Kidney (tissue), 14 donors: Measurements from ENCODE around the gene FAR2. TPM values are rescaled to one million over a fixed set of nuclear protein-coding genes. Genes with fewer than 3 reads are reported as not detected.

ENCODE experiments used
- DNase-seq, 5 donors: peaks; one replicate each; pipeline ENCODE4 v3.0.0-alpha.2; 2013 to 2020
- FAIRE-seq: peaks from 2 replicates; lab custom pipeline; 2012; peaks lifted over from hg19 to GRCh38; lab: Jason Lieb, UNC
- H3K27ac ChIP-seq, 2 donors: one replicate each; pipeline ENCODE4 v1.7.0; 2013; ENCODE audit warnings: low read depth in 2 of 2, low read length in 2 of 2, inconsistent platforms in 1 of 2
- H3K27me3 ChIP-seq: one replicate; pipeline ENCODE4 v1.7.1; 2013; ENCODE audit warnings: low read length, inconsistent platforms; ENCODE audit not compliant: control insufficient read depth, insufficient read depth
- H3K36me3 ChIP-seq, 3 donors: one replicate each; pipeline versions ENCODE4 v1.7.0 to v1.7.1; 2013; ENCODE audit warnings: low read length in 3 of 3, control low read depth in 1 of 3, inconsistent platforms in 1 of 3; ENCODE audit not compliant: insufficient read depth in 3 of 3, control insufficient read depth in 2 of 3
- H3K4me1 ChIP-seq, 3 donors: one replicate each; pipeline versions ENCODE4 v1.7.0 to v1.7.1; 2013; ENCODE audit warnings: low read length in 3 of 3, inconsistent platforms in 1 of 3, low read depth in 1 of 3; ENCODE audit not compliant: control insufficient read depth in 2 of 3, insufficient read depth in 2 of 3
- H3K4me3 ChIP-seq, 3 donors: one replicate each; pipeline versions ENCODE4 v1.7.0 to v1.8.1; 2013; ENCODE audit warnings: low read length in 3 of 3, control low read depth in 1 of 3, inconsistent platforms in 1 of 3
- H3K9ac ChIP-seq, 3 donors: one replicate each; pipeline versions ENCODE4 v1.7.0 to v1.7.1; 2013; ENCODE audit warnings: low read length in 3 of 3, control low read depth in 1 of 3, inconsistent platforms in 1 of 3
- H3K9me3 ChIP-seq, 3 donors: one replicate each; pipeline versions ENCODE4 v1.7.0 to v1.7.1; 2013; ENCODE audit warnings: low read length in 3 of 3, control low read depth in 1 of 3, inconsistent platforms in 1 of 3; ENCODE audit not compliant: control insufficient read depth in 2 of 3, insufficient read depth in 1 of 3
- CTCF ChIP-seq: IDR thresholded peaks from 3 replicates; pipeline ENCODE4 v1.5.1; 2012; ENCODE audit warnings: mild to moderate bottlenecking, moderate library complexity, borderline replicate concordance; ENCODE audit not compliant: insufficient read depth; ENCODE audit errors: extremely low read depth
- intact Hi-C: fragments of 100-400 bp; cut with DNase I; formaldehyde crosslinking; loops from one replicate; pipeline ENCODE4 v1.11.1; 2022
- polyA plus RNA-seq: library from polyadenylated mRNA; stranded (reverse); fragments of 350-450 nt; fragmentation: Illumina TruSeq; extraction: RNeasy Lipid Tissue Mini Kit (QIAGEN cat#74804); gene quantifications from one replicate; pipeline ENCODE4 v1.2.3, GENCODE V29; 2014; ENCODE audit warnings: low read depth, low replicate concordance; ENCODE audit not compliant: insufficient read depth
- total RNA-seq: library from RNA; stranded (reverse); fragmentation: NEBNext Ultra II Directional; extraction: Animal tissue kit (Norgen Biotek cat#: 25700); gene quantifications from one replicate; pipeline ENCODE4 v1.2.1, GENCODE V29; 2021
- donor health status: control.
- donor health status: control.
- donor health status: control.
- donor health status: control.
- donor health status: control.
- donor health status: DM: yes; HTN: yes; CAD: no.
- donor health status: Normal renal cell carcinoma (clear cell type).

The FAR2 gene
- total and polyA plus RNA-seq, 2 donors from 2014 or later, result 3.1 to 11.5 TPM

GRCh38 chr12:29225834-29226233 lies 76.8 kb downstream of the FAR2 start:
- Histone ChIP-seq H3K27ac (no peak overlapping the region), H3K9ac (no peak overlapping the region), H3K4me1 (no peaks in the 10 kb centered on the region), H3K9me3 (no peaks in the 10 kb centered on the region), H3K27me3 (no peaks in the 10 kb centered on the region), H3K4me3 (no peak overlapping the region), H3K36me3 (no peaks in the 10 kb centered on the region)
- DNase-seq, result no peak
- no peak for TF ChIP-seq CTCF
- intact Hi-C loops, result no loop called here
- FAIRE-seq, result no peak

- Histone ChIP-seq H3K9ac (no peak overlapping the region), H3K4me3 (no peak overlapping the region), H3K27me3 (no peaks in the 10 kb centered on the region), H3K4me1 (no peaks in the 10 kb centered on the region), H3K36me3 (no peaks in the 10 kb centered on the region), H3K27ac (no peak overlapping the region), H3K9me3 (no peaks in the 10 kb centered on the region)
- FAIRE-seq (no peak), DNase-seq (no peak)
- intact Hi-C loops, result no loop called here
- no peak for TF ChIP-seq CTCF
Measured at GRCh38 chr12:29226616-29227015, 77.5 kb downstream of the FAR2 start.

- no peaks in the 10 kb centered on the region for H3K4me1 ChIP-seq
- TF ChIP-seq CTCF, result no peak
- no peaks in the 10 kb centered on the region for H3K9me3 ChIP-seq
- no peaks in the 10 kb centered on the region for H3K27me3 ChIP-seq
- no peak overlapping the region for H3K27ac ChIP-seq
- H3K4me3 ChIP-seq, result no peak overlapping the region
- H3K9ac ChIP-seq, result no peak overlapping the region
- intact Hi-C loops, result no loop called here
- FAIRE-seq, result no peak
- no peaks in the 10 kb centered on the region for H3K36me3 ChIP-seq
- DNase-seq, result no peak
Measured at GRCh38 chr12:29228474-29229157, 79.5 kb downstream of the FAR2 start.

- DNase-seq (no peak), FAIRE-seq (no peak)
- Histone ChIP-seq H3K9me3 (no peaks in the 10 kb centered on the region), H3K27ac (no peak overlapping the region), H3K36me3 (no peaks in the 10 kb centered on the region), H3K4me1 (no peaks in the 10 kb centered on the region), H3K4me3 (no peak overlapping the region), H3K27me3 (no peaks in the 10 kb centered on the region), H3K9ac (no peak overlapping the region)
- intact Hi-C loops, result no loop called here
- TF ChIP-seq CTCF, result no peak
Measured at GRCh38 chr12:29229158-29229505, 80.1 kb downstream of the FAR2 start.
